T-helper 1 cell (primary cell): ENCODE data around the gene WDR1.

Experiments
- DNase-seq, 5 donors: peaks; one replicate each; pipeline ENCODE4 v3.0.0-alpha.2; 2012 to 2020

Gene WDR1

DNA sequence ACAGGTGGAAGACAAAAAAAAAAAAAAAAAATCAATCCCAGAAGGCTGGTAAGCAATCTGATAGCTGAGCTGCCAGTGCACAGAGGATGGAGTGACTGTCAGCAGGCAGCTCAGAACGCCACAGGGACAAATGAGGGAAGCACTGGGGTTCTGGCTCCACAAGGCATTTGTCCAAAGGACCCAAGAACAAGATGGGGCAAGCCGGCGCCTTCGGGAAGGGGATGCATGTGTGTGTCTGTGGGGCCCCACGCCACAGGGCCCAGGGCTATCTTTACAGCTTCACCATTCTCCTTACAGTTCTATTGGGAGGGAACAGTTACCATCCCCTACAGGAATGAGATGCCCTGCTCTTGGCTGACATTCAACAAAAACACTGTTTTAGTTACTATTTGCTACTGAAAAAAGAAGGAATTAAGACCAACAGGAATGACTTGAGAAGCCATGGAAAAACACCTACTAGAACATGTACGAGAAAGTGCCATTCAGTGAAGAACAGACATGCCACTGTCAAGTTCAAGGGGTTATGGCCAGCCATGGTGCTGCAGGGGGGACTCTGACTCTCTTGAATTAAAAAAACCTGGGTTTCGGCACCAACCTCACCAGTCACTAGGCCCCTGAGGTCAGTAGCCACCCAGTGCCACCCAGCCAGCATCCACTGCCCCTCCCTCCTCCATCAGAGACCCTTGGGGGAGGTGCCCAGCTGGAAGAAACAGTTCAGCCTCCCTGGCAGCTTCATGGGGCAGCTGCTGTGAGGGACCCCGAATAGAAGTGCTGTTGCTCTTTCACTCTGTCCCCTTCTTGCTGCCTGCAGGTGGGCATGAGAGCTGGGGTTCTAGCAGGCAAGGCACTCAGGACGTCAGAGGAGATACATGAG, 18.5 kb downstream of the WDR1 start:
- DNase-seq = no peak

DNA sequence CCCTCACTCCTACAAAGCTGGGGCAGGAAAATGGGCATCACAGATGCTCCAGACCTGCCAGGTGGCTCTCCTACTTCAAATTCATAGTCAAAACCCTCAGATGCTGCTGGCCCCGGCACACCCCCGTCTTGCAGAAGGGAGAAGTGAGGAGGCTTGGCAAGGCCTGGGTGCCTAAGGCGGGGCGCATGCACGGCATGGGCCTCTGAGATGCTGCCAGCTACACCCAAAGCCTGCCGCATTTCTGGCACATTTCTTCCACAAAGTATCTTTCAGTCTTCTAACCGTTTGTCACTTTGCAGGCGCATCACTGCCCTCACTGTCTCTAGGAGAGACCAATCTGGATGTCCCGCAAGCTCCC, 19.6 kb downstream of the WDR1 start:
- DNase-seq = no peak

DNA sequence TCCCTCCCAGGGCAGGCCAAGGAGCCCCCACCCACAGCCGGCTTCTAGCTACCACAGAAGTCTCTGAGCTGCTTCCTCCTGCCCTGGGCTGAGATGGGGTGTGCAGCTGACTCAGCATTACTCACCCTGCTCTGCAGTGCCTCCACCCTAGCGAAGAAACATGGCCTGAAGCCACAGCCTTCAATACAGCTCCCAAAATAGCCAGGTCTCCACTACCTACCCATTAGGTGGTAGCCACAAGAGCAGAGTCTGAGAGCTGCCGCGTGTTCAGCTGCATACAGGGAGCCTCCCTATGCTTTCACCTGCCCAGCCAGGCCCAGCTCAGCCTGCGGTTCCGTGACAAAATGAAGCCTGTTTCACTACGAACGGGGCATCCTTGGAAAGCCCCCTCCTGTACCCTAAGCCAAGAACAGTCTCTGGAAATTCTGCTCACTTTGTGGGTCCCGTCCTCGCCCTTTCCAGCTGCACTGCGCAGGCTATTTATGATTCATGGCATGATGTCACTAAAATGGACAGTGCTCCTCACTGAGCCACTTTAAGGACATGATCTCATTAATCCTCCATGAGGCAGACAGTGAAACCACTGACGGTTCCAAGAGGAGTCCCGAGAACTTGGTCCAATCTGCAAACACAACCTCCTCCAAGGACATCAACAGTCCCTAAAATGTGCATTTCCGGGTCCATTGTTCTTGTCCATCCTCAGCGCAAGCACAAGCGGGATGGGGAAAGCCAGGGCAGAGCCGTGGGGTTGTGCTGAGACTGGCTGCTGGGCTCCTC, 20.2 kb downstream of the WDR1 start:
- peak; percentile 37 to 89 (median 52) for DNase-seq

DNA sequence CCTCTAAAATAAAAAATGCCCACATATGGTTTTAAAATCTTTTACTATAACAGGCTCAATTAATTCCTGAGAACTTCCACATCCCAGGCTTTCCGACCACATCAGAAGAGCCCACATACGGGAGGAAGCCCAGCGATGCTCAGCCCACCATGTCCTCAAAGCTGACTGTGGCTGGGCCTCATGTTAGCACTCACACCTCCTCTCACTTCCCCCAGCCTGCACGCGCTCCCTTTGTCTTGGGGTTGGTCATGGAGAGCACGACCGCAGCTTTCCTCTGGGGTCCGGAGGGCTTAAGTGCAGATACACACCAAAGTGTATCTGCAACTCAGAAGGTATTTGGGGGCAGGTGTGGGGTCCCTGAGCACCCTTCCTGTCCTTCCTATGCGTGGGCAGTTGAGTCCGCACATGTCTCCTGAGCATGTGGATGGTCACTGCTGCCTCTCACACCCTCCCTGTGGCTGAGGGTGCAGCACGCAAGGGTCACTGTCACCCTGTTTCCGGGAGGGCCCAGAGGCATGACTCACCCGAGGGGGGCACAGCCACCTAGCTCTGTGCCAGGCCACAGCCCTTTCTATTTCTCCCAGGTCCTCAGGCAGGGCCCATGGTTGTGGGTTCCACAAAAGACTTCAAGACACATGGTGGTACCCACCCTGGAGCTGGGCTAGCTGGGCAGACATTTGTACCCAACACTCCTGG, 21.2 kb downstream of the WDR1 start:
- peak in 1 of 5 donors; percentile 26 for DNase-seq

DNA sequence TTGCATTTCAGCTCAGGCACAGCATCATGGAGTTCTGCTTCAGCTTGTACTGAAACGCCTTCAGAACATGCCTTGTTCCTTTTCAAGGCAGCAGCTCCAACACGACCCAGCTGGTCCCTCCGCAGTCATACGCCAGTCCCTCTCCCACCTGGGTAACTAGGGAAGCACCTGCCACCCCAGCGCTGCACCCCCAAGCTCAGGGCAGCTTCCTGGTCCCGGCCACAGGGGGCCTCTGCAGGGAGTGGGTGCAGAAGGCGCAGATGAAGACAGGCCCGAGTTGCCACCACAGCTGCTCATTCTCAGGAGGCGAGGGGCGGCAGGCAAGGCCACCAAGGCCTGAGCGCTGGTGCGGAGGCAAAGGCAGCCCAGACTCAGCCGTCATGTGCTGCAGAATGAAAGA, 21.8 kb downstream of the WDR1 start:
- no peak for DNase-seq

DNA sequence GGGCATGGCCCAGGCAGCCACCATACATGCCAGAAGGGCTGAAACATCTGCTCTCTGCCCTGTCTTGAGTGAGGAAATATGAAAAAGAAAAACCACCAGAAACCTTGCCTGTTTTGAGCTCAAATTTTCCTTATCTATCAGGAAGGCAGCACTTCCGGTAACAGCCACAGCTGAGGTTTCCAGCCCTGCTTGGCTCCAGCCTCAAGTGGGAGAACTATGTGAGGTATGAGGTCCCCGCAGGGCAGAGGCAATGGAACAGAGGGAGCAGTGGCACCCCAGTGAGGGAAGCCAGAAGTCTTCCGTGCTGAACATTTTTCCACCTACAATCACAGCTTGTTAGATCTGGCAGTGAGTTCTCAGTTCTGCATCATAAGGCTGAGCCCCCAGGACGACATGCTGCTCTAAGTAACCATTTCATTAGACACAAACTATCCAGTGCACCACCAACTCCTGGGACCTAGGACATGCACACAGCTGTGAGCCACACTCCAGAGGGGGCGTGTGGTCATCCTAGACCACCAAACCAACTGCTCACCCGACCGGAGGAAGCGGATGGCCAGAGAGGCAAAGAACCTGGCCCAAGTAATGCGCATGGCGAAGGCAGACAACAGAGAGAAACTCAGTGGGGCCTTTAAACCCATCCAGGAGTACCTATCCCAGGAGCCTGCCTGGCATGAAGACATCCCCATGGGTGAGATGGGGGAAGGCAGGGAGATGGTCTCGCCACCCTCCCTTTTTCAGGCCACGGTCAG, 22.6 kb downstream of the WDR1 start:
- DNase-seq = peak in 2 of 5 donors; percentile 30 to 40

DNA sequence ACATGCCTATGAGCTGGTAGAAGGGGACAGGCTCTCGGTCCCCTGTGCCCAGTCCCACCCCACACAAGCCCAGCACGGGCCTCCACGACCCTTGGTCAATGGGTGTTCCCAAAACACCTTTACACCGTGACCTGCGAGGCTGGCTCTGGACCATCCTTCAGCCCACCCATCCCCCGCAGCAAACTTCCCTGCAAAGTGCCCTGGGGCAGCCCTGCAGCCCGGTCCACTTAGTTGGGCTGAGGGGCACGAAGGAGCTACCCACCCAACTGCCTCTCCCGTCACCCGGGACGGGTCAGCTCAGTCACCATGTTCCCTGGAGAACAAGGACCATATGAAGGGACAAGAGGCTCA, 23.4 kb downstream of the WDR1 start:
- no peak for DNase-seq

DNA sequence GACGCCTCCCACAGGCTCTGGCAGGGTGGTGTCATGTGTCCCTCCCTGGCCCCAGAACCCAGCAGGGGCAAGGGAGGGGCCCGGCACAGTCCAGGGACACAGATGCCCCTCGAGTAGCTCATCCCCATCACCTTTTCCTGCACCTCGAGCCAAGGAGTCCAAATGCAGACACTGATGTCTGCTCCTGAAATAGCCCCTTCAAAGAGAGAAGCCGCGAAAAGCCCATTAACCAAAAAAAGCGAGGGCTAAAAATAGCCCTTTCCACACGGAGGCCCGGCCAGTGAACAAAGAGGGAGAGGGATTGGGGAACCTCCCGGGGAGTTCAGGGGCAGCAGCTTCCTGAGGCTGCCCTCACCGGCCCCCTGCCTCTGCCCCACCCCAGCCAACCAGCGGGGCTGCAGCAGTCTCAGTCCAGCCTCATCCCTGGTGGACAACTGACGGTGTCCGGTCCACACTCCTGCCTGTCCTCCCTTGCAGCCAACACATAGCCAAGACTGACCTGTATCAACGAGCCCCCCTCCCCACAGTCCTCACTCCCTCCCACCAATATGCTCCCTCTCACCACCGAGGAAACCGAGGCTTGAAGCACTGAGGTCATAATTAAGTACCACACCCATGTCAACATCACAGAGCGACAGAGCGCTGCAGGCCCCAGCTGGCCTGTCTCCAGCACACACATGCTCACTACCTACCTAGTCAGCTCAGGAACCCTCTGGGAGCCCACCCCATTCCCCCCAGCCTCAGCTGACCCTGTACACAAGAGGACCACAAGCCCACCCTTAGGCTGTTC, 23.9 kb downstream of the WDR1 start:
- no peak for DNase-seq

DNA sequence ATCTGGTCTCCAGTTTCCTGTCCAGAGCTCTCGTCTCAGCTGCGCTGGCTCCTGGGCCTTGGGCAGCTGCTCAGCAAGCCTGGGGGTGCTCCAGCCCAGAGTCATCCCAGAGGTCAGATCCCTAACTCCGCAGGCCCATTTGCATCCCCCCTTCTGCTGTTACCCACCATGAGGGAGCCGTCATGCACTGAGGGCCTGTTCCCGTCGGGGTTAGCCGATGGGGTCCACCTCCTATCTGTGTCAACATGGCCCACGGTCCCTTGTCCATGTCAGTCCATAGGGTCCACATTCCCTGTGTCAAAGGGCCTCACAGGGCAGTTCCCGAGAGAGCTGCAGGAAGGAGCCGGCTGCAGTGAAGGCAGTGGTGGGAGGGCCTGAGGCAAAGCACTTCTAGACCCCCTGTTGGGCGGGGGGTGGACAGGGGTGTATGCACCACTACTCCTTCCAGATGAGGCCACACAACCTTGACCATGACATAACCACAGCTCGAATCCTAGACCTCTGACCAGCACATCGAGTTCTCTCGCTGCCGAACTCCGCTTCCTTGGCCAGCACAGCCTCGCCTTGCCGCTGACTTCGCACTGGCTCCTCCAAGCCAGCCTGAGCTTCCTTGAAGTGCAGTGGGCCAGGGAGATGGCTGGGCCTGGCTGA, 24.9 kb downstream of the WDR1 start:
- no peak for DNase-seq

DNA sequence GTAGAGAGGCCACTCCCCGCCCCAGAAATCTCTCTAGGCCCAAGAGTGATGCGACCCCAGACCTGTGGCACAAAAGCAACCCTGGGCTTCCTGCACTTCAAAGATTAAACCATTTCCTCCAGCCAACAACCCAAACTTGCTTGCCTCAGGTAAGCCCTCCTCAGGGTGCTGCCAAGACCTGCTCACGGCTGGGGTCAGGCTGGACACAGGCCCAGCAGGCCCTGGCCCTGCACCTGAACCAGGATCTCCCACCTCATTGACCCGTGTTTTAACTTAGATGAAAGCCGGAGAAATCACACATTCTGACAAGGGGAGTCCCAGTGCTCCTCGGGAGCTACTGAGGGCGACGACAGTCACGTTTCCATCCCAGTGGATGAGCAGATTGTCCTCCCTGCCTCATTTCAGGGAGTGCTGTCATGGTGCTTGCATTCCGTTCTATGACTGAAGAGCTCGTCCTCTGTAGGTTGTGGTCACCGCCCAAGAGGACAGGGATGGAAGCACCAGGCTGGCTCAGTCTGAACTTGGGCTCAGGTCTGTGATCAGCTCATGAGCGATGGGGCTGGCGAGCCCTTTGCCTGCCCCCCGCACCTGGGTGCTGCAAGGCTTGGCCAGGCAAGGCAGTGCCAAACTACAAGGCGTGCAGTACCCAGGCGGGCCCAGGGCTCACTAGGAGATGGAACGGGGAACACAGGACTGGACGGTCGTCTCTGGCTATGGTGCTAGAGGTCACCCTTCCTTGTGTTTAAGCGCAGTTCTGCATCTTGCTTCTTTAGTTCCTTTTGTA, 25.9 kb downstream of the WDR1 start:
- no peak for DNase-seq

DNA sequence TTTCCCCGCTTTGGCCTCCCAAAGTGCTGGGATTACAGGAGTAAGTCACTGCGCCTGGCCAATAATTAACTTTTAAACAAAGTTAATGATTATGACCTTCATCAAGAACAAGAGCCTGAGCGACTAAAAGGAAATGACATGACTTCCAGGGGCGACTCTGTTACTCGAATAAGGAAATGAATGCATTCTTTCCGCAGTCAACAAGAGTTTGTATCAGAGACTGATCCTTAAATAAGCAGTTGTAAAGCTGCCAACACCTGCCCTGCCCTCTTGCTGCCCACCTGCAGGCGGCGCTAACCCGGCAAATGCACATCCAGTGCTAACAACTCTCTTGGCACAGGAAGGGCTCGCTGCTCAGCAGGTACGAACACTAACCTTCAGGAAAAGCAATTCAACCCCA, 27.3 kb downstream of the WDR1 start:
- DNase-seq = no peak

DNA sequence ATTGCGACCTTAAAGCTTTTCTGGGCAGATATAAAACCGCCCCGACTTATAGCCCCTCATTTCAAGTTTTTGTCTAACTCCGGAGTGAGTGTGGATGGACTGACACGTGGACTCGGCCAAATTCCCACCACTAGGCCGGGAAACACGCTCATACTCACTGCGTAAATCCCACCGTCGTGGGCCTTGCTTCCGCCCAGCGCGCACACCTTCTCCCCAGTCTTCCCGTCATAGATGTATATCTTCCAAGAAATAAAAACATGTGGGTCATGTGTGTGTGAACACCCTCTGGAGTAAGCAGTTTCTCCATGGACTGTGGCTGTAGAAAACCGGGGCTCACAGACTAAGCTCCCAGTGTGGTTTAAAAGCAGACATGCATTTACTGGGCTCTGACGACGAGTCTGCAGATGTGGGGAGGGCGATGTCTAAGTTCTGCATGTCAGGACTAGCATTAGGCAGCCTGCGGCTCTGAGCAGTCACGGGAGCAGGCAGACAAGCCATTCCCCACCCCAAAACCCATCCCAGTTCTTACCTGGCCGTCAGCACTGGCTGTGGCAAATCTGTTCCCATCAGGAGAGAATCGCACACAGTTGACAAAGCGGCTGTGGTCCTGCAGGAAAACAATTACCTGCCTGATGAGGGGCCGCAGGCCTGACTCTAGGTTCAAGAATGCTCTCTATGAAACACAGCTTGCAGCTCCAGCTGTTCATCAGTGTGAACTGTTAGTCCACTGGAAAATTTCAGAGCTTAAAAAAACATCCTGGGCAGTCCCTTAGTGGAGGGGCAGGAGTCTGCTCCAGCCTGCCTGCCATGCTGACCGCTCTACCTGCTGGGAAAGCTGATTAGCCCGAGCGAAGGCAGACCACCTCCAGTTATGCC, 28.2 kb downstream of the WDR1 start:
- no peak for DNase-seq

DNA sequence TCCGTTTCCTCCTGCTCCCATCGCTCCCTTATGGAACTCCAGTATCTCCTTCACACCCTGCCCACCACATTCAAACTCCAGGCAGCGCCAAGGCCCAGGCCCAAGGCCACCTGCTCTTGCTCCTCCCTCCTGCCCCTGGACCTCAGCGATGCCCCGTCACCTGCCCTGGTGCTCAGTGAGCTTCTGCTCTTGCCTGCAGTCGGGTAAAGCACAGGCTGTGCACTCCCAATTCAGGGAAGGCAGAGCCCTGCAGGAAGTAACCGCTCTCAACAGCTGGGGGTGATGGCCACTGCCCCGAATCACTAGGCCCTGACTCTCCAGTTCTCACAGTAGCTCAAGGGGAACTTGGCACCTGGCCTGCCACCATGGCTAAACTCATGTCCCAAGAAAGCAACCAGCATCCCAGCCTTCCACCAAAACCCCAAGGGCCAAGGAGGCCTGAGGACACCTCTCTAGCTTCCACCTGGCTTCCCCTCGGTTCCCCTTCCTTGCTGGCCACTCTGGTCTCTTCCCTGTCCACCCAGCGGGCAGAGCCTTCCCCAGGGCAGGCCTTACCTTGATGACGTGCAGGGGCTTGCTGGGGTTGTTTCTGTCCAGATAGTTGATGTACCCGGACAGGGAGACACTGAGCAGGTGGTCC, 29.3 kb downstream of the WDR1 start:
- DNase-seq = no peak

DNA sequence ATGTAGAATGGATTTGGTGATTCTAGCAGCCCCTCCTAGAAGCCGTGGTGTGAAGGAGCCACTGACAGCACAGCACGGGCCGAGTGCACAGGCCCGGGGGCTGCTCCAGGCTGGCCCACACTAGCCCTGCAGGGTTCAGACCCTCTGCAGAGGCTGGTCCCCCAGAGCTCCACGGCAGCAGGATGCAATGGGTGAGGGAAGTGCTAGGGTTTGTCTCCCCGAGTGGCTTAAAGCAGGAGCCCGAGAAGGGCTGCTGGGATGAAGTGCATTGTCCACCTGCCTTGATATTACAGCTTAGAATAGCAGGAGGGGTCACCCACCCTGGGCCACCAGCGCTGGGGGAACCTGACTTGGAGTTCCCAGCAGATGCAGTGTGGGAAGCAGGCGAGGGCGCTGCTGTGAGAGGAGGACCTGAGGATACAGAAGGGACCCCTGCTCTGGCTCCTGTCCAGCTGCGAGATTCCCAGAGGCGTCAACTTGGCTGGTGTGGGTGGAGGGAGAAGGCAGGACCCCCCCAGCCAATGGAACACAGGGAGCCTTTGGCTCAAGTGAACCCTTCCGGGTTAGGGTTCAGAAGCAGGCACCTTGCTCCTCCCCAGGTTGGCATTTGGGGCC, 30.0 kb downstream of the WDR1 start:
- DNase-seq = no peak

DNA sequence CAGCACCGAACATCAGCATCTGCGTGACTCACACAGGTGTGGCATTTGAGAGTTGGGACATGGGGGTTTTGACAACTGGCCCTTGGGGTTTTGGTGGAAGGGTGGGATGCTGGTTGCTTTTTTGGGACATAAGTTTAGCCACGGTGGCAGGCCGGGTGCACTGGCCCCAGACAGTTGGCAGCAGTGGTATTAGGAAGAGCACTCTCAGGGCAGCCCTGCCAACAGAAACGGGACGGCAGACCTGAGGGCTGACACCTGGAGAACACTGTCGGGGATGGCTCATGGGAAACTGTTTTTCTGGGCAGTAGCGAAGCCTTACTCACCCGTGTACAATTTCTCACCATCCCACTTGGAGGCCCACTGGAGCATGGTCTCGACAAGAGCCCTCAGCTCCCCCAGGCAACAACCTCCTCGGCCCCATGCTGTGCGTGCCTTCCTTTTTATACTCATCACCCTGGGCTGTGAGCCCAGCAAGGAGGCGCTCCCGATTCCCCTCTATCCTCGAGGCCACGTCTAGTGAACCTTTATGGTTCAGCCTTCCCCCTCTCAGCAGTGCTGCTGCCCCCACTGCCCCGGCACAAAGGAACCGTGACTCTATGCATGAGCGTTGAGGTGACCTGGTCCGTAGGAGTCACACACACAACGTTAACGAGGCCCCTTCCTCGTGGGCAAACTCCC, 30.6 kb downstream of the WDR1 start:
- no peak for DNase-seq

DNA sequence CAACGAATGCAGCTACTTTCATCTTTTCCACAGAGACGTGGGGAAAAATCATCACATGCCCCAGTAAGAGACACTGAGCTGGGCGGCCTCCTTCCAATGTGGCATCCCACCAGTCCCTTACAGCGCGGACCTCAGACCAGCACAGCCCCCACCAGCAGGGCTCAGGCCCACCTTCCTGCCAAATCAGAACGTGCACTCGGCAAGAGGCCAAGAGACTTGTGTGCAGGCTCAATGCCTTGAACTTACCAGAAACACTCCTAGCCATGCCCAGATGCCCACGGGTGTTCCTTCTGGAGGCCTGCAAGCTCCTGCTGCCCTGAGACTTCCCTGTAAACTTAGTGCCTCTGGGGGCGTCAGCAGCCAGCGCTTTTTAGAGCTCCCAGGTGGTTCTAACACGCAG, 31.2 kb downstream of the WDR1 start:
- no peak for DNase-seq

DNA sequence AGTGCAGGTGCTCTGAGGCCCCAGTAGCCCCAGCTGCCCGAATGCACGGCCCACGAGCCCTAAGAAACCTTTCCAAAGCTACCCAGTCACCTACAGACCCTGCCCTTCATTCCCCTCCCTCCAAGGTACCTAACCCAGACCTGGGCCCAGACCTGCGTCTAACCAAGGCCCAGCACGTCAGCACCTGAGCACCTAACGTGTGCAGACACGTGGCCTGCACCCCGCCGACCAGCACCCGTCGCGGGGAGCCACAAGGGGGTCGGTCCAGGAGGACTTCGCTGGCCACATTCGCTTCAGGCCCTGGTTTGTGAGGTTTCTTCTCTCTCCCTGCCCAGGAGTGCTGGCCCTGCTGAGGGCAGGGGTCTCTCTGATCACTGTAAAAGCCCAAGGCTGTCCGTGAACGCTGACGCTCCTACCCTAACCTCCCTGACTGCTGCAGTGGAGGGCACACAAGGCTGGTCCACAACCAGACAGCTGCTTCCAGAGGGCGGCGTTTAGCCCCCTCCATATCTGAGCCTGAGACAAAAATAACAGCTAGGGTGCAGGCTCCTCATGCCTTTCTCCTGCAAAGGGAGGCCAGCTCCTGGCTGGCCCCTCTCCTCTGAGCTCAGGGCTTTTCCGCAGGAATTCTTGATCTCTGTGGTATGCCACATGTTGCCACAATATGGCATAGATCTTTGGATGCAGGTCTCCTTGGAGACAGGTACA, 31.8 kb downstream of the WDR1 start:
- no peak for DNase-seq
